Panc1 (cell line): ENCODE results near the gene TMEM203.

Experiments used
- TCF7L2 ChIP-seq: IDR thresholded peaks from 2 replicates; pipeline ENCODE4 v1.6.1; 2011; ENCODE audit warnings: mild to moderate bottlenecking, low read depth, low read length, inconsistent platforms
- TF ChIP-seq, protein P1 (sequence below), 2 experiments: IDR thresholded peaks; 2 replicates each; pipeline ENCODE4 v1.6.1; 2011 to 2012; ENCODE audit warnings: low read depth in 2 of 2, control low read depth in 1 of 2, low read length in 1 of 2, mild to moderate bottlenecking in 1 of 2, moderate library complexity in 1 of 2; ENCODE audit not compliant: insufficient read depth in 1 of 2

DNA sequence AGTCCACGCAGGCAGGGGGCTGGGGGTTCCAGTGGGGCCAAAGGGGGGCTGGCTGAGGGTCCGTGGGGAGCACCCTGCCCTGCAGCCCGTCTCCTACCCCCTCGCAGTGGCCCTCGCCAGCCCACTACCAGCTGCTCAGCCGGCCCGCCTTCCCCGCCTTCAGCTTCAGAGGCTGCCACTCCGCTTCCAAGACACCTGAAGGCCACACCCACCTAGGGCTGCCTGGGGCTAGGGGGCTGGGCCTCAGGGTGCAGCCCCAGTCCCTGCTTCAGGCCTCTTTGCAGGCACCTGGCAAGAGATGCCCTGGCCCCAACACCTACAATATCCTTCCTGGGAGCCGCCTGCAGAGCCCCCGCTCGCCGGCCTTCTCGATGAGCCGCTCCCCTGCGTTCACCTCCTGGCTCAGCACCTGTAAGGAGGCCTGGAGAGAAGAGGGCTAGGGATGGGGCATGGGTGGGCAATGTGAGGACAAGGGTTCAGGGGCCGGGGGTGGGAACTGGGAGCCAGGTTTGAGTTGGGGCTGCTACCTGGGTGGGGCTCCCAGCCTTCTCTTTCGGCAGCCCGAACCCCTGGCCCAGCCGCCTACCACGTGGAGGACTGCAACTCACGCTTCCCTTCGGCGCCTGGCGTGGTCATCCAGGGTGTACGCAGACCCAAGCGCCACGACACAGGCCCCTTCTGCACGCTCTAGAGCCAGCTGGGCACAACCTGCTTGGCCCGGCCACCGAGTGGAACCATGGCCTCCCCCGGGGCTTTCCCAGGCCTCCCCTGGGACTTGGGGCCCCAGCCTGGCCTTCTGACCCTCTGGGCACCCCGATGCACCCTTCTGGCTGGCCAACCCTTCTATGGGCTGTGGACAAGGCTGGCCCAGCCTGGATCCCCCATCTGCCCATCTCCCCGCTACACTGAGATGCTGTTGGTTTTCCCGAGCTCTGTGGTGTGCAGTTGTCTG, 47.4 kb upstream of the TMEM203 start:
- TF ChIP-seq, protein P1, sequence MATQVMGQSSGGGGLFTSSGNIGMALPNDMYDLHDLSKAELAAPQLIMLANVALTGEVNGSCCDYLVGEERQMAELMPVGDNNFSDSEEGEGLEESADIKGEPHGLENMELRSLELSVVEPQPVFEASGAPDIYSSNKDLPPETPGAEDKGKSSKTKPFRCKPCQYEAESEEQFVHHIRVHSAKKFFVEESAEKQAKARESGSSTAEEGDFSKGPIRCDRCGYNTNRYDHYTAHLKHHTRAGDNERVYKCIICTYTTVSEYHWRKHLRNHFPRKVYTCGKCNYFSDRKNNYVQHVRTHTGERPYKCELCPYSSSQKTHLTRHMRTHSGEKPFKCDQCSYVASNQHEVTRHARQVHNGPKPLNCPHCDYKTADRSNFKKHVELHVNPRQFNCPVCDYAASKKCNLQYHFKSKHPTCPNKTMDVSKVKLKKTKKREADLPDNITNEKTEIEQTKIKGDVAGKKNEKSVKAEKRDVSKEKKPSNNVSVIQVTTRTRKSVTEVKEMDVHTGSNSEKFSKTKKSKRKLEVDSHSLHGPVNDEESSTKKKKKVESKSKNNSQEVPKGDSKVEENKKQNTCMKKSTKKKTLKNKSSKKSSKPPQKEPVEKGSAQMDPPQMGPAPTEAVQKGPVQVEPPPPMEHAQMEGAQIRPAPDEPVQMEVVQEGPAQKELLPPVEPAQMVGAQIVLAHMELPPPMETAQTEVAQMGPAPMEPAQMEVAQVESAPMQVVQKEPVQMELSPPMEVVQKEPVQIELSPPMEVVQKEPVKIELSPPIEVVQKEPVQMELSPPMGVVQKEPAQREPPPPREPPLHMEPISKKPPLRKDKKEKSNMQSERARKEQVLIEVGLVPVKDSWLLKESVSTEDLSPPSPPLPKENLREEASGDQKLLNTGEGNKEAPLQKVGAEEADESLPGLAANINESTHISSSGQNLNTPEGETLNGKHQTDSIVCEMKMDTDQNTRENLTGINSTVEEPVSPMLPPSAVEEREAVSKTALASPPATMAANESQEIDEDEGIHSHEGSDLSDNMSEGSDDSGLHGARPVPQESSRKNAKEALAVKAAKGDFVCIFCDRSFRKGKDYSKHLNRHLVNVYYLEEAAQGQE (IDR thresholded peaks at IDR 0.05; ENCODE audit: insufficient read depth in 1 of 2, low read depth in 2 of 2, low read length in 1 of 2) = no peak
- no peak for TF ChIP-seq TCF7L2
